DOHH2 (cell line): ENCODE data around the gene IL19.
A peak's percentile ranks its signal among the peaks of the same experiment; 100 is the strongest.

Experiments
- H3F3A ChIP-seq: fragments of 200-600 bp; sonication (generic), shearing (Covaris generic); 2 replicates; pipeline ENCODE4 v1.6.0; 2016; ENCODE audit warnings: antibody characterized with exemption, mild to moderate bottlenecking; ENCODE audit not compliant: control insufficient read depth, insufficient read depth
- H3K27ac ChIP-seq: fragments of 200-600 bp; sonication (generic); 2 replicates; pipeline ENCODE4 v1.5.1; 2014; ENCODE audit warnings: low read depth, mild to moderate bottlenecking, low read length, moderate library complexity
- H3K27me3 ChIP-seq: fragments of 200-600 bp; sonication (generic); 2 replicates; pipeline ENCODE4 v1.6.1; 2014; ENCODE audit warnings: mild to moderate bottlenecking, low read length, mixed read lengths; ENCODE audit not compliant: control insufficient read depth
- H3K36me3 ChIP-seq: fragments of 200-600 bp; sonication (generic); 2 replicates; pipeline ENCODE4 v1.6.1; 2014; ENCODE audit warnings: mild to moderate bottlenecking, low read length, moderate library complexity, mixed read lengths; ENCODE audit not compliant: control insufficient read depth
- H3K4me1 ChIP-seq: fragments of 200-600 bp; sonication (generic); 2 replicates; pipeline ENCODE4 v1.6.1; 2014; ENCODE audit warnings: mild to moderate bottlenecking, low read length, mixed read lengths; ENCODE audit not compliant: control insufficient read depth
- H3K4me2 ChIP-seq: fragments of 200-600 bp; sonication (generic); 2 replicates; pipeline ENCODE4 v1.6.0; 2014; ENCODE audit warnings: mild to moderate bottlenecking, low read length, moderate library complexity
- H3K4me3 ChIP-seq: fragments of 200-600 bp; sonication (generic); 2 replicates; pipeline ENCODE4 v1.5.1; 2014; ENCODE audit warnings: mild to moderate bottlenecking, low read length, mixed read lengths
- H3K79me2 ChIP-seq: fragments of 200-600 bp; sonication (generic); 2 replicates; pipeline ENCODE4 v1.6.1; 2014; ENCODE audit warnings: mild to moderate bottlenecking, low read length, mixed read lengths; ENCODE audit not compliant: control insufficient read depth
- H3K9me2 ChIP-seq: fragments of 200-600 bp; sonication (generic); replicated peaks from 2 replicates; pipeline ENCODE4 v1.6.1; 2014; ENCODE audit warnings: mild to moderate bottlenecking, low read length, mixed read lengths; ENCODE audit not compliant: control insufficient read depth
- H3K9me3 ChIP-seq: fragments of 200-600 bp; sonication (generic); 2 replicates; pipeline ENCODE4 v1.6.1; 2014; ENCODE audit warnings: antibody characterized with exemption, low read length, mixed read lengths; ENCODE audit not compliant: control insufficient read depth, insufficient read depth
- H4K20me1 ChIP-seq: fragments of 200-600 bp; sonication (generic); 2 replicates; pipeline ENCODE4 v1.6.0; 2014; ENCODE audit warnings: low read depth, mild to moderate bottlenecking, antibody characterized with exemption, low read length, moderate library complexity; ENCODE audit not compliant: control insufficient read depth, insufficient read depth
- CTCF ChIP-seq: fragments of 200-600 bp; sonication (generic); IDR thresholded peaks from one replicate; pipeline ENCODE4 v1.5.1; 2014; ENCODE audit warnings: antibody characterized with exemption, mild to moderate bottlenecking, low read depth, low read length; ENCODE audit not compliant: poor library complexity, severe bottlenecking
- EZH2phosphoT487 ChIP-seq: fragments of 200-600 bp; sonication (generic); IDR thresholded peaks from 2 replicates; pipeline ENCODE4 v1.6.1; 2017; ENCODE audit warnings: borderline replicate concordance, mild to moderate bottlenecking, antibody characterized with exemption, low read length, moderate library complexity, mixed read lengths

The IL19 gene

GRCh38 chr1:206805357-206805756 lies 34.8 kb downstream of the IL19 start:
- no peak overlapping the region for H3K4me2 ChIP-seq
- H4K20me1 ChIP-seq = no peaks in the 10 kb centered on the region
- TF ChIP-seq CTCF = no peak
- TF ChIP-seq EZH2phosphoT487 = no peak
- H3K9me3 ChIP-seq = no peaks in the 10 kb centered on the region
- peaks cover 49% of the 10 kb centered on the region for H3K27me3 ChIP-seq
- no peak overlapping the region for H3K27ac ChIP-seq
- H3K36me3 ChIP-seq = no peaks in the 10 kb centered on the region
- peaks cover 5% of the 10 kb centered on the region for H3K4me1 ChIP-seq
- H3K79me2 ChIP-seq = no peaks in the 10 kb centered on the region
- no peak overlapping the region for H3K4me3 ChIP-seq
- no peaks in the 10 kb centered on the region for H3K9me2 ChIP-seq
- no peaks in the 10 kb centered on the region for H3F3A ChIP-seq

- H3K9me2 ChIP-seq = no peaks in the 10 kb centered on the region
- H4K20me1 ChIP-seq = no peaks in the 10 kb centered on the region
- no peaks in the 10 kb centered on the region; the same call in 1 of the 2 replicates for H3K4me1 ChIP-seq
These were observed 38.0 kb downstream of the IL19 start for GRCh38 chr1:206808615-206809014.

GRCh38 chr1:206809504-206810084 lies 39.0 kb downstream of the IL19 start:
- Histone ChIP-seq H3K27ac (no peak overlapping the region), H3F3A (no peaks in the 10 kb centered on the region), H3K9me3 (peaks cover 8% of the 10 kb centered on the region), H3K4me1 (no peaks in the 10 kb centered on the region), H3K27me3 (peaks cover 22% of the 10 kb centered on the region), H3K4me3 (no peak overlapping the region), H3K9me2 (no peaks in the 10 kb centered on the region), H3K36me3 (no peaks in the 10 kb centered on the region), H4K20me1 (no peaks in the 10 kb centered on the region), H3K4me2 (no peak overlapping the region), H3K79me2 (no peaks in the 10 kb centered on the region)
- TF ChIP-seq EZH2phosphoT487 = no peak
- peak; percentile 60 for TF ChIP-seq CTCF

More at GRCh38 chr1:206808615-206809014, 38.0 kb downstream of the IL19 start:
- Histone ChIP-seq H3K79me2 (no peaks in the 10 kb centered on the region), H3K36me3 (no peaks in the 10 kb centered on the region), H3K27me3 (peaks cover 32% of the 10 kb centered on the region), H3F3A (no peaks in the 10 kb centered on the region), H3K4me2 (no peak overlapping the region), H3K9me3 (peaks cover 8% of the 10 kb centered on the region), H3K4me3 (no peak overlapping the region), H3K27ac (no peak overlapping the region)
- no peak for TF ChIP-seq EZH2phosphoT487
- TF ChIP-seq CTCF = peak; percentile 54
